GM15510 (cell line): ENCODE results near the gene ID3.

Experiments
- POLR2A ChIP-seq: IDR thresholded peaks from 3 replicates; pipeline ENCODE4 v1.6.1; 2011; ENCODE audit warnings: borderline replicate concordance; ENCODE audit not compliant: insufficient read length; ENCODE audit errors: extremely low read depth

ID3 gene

DNA sequence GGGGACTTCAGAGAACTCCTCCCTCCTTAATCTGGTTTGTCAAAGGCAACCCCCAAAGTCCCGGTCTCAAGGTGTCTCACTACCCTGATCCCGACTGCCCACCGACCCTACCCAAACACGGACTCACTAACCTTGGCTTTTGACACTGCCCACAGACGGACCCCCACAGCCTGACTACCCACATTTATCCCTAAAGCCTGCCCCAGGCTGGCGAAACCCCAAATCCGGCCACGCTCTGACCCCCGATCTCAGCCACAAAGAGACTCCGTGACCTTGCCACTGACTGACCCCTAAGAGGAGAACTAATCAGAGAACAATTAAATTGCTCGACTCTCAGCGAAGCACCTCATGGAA, 5.2 kb downstream of the ID3 start:
- TF ChIP-seq POLR2A, result no peak

DNA sequence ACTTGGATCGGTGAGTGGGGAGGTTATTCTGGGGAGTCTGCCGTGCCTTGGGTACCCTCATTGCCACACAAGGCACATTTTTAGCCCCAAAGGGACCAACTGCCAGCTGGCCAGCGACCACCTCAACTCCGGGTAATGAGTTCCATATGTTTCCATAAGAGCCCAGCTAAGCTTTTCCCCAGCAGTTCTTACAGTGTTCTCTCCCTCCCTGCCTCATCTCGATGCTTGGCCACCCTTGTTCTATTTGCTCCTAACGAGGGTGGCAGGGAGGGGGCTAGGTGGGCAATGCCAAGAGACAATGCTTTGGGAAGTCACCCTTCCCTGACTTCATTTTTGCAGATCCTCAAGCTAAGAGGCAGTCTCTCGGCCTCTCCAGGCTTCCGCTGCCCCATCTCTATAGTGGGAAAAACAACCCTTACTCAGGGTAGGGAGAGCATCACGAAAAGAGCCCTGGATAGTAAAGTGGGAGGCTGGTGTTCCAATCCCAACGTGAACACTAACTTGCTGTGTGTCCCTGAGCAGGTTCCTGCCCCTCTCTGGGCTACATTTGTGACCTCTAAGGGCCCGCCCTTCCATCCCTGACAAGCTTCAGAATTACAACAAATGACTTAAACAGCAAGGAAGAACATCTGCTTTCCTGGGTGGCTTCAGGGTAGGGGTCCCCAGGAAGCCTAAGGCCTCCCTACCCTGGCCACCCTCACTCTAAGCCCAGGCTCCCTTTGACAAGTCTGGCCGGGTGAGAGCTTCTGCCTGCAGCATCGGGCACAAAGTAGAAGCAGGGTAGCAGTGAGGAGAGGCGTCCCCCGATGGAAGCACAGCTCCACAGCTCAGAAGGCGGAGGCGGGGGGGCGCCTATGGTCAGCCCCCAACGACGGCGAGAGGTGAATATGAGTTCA, 5.8 kb downstream of the ID3 start:
- no peak for TF ChIP-seq POLR2A

DNA sequence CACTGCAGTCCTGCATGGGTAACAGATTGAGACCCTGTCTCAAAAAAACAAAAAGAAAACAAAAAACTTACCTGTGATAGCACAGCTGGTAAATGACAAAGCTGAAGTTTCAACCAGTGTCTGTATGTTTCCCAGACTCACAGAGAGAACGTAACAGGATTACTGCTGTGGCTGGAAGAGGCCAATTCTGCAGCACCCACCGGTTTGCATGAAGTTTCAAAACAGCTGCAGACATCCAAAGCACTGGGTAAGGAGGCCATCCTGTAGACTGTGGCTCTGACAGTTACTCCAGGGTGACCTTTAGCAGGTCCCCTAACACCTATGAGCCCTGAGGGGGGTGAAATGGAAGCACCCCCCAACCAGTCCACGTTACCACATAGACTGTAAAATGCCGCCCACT, 7.5 kb downstream of the ID3 start:
- TF ChIP-seq POLR2A, result no peak

DNA sequence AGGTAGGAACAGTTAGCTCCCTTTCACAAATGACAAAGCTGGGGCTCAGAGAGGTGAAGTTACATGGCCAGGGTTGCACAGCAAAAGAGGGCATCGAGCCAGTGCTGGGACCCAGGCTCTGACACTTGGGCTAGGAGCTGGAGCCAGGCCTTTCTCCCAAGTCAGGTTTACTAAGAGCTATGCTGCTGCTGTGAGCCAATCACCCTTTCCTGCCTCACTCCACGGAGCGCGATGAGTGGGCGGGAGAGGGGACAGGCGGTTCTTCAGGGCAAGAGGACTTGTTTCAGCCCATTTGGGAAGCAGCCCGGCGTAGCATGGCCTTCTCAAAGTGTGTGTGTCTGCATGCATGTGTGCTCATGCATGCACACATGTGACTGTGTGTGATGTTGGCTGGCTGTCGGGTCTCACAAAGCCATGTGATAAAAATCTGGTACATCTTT, 10.6 kb downstream of the ID3 start:
- no peak for TF ChIP-seq POLR2A

DNA sequence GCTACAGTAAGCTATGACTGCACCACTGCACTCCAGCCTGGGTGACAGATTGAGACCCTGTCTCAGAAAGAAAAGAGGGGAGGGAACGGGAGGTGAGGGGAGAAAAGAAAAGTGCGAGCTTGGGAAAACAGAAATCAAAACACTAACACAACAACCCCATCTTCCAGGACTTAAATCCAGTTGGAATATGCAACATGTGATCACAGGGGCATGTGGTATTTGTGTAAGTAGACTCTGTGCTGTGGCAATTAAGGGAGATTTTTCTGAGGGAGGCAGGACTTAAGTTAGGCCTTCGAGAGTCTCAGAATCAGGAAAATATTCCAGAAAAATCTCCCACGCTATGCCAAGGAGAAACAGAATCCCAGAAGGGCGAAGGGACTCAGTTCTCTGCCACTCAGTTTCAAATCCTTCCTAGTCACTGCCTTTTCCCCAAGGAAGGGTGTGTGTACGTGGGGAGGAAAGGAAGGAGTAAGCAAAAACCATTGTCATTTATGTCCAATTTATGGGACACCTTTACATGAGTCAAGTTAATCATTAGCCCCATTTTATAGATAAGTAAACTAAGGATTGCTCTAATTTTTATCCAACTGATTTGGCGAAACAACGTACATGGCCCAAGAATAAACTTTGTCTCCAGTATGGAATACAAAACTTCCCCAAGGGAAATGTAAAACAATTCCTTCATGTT, 12.3 kb downstream of the ID3 start:
- TF ChIP-seq POLR2A, result no peak

DNA sequence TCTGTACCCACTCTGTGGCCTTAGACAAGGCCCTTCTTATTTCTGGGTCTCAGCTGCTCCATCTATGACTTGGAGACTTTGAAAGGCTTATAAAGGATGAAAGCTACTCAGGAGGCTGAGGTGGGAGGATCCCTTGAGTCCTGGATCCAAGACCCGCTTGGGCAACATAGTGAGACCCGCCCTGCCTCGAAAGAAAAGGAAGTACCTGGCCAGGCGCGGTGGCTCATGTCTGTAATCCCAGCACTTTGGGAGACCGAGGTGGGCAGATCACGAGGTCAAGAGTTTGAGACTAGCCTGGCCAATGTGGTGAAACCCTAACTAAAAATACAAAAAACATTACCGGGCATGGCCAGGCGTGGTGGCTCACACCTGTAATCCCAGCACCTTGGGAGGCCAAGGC, 13.4 kb downstream of the ID3 start:
- no peak for TF ChIP-seq POLR2A

DNA sequence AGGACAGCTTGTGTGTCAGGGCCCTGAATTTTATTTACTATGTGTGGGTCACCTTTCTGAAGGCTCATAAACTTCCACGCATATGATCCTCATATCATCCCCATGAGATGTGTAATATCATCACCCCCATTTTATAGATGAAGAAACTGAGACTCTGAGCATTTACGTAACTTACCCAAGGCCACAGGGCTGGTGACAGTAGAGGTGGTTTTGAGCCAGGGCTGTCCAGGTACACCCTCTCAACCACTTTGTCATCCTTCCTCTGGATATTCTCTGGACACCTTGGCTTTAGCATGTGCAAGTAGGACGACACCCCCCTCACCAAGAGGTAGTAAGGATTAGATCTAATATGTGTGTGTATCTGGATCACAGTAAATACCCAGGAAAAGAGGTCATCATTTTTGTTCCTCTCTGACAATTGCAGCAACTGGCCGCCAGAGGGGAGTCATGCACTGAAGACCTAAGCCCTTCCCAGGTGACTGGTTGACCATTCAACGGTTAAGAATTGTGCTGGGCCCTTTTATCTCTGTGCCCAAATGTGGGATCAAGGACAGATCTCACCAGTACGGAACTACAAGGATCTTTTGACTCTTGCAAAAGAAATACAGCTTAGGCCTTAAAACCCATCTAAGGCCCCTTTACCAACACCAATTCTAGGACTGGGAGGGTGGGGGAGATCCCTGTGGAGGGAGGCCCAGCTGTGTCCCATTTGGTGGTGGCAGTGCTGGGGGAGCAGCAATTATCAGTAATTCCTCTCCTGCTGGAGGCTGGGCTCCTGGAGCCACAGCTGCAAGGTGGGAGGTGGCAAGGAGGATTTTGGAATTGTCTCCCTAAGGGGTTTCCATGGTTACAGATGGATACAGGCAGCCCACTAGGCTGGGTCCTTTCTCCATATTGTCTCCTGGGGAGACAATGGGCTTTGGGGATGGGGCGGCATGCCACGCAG, 14.6 kb downstream of the ID3 start:
- TF ChIP-seq POLR2A, result no peak

DNA sequence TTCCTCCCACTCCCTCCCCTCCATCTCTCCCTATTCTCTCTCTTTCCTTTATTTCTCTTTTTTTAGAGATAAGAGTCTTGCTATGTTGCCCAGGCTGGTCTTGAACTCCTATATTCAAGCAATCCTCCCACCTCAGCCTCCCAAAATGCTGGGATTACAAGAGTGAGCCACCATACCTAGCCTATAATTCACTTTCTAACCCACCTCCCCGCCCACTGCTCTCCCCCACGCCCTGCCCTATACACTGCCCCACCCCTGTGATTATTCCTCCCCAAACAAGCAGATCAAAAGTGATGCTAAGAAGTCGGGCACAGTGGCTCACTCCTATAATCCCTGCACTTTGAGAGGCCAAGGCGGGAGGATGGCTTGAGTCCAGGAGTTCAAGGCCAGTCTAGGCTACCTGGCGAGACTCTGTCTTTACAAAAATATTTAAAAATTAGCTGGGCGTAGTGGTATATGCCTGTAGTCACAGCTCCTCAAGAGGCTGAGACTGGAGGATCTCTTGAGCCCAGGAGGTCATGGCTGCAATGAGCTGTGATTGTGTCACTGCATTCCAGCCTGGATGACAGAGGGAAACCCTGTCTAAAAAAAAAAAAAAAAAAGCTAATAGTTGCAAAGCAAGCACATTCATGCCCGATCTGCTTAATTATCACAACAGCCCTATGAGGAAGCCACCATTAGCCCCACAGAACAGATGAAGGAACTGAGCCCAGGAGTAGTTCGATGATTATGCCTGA, 15.4 kb downstream of the ID3 start:
- TF ChIP-seq POLR2A, result no peak

DNA sequence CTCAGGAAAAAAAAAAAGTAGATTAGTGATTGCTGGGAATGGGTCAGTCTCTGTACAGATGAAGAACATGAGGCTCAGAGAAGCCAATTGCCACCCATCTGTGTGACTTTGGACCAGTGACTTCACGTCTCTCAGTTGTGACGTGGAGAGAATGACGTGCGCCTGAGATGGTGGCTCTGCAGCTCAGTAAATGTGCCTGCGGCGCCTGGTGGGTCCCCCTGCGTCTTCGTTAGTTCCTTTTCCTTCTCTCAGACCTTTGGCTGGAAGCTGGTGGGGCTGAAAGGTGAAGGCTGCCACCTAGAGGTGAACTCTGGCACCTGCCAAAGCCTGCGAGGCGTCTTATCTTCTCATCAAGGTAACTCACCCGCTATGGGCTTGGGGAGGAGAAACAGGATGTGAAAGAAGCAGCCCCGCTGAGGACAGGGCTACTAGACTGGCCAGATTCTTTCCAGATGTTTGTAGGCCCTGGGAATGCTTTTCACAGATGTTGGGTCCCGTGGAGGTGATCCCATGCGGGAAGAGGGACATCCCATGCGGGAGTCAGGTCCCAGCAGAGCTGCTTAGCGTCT, 19.5 kb downstream of the ID3 start:
- no peak for TF ChIP-seq POLR2A

DNA sequence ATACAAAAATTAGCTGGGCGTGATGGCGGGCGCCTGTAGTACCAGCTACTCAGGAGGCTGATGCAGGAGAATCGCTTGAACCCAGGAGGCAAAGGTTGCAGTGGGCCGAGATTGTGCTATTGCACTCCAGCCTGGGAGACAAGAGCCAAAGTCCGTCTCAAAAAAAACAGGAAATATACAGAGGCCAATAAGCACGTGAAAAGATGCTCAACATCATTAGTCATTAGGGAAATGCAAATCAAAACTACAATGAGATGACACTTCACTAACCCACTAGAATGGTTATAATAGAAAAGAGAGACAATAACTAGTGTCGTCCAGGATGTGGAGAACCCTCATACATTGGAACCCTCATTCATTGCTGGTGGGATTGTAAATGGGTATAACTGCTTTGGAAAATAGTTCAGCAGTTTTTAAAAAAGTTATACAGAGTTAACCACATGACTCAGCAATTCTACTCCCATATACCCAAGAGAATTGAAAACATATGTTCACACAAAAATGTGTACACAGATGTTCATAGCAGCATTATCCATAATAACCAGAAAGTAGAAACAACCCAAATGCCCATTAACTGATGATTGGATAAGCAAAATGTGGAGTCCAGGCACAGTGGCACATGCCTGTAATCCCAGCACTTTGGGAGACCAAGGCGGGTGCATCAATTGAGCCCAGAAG, 21.9 kb downstream of the ID3 start:
- no peak for TF ChIP-seq POLR2A

DNA sequence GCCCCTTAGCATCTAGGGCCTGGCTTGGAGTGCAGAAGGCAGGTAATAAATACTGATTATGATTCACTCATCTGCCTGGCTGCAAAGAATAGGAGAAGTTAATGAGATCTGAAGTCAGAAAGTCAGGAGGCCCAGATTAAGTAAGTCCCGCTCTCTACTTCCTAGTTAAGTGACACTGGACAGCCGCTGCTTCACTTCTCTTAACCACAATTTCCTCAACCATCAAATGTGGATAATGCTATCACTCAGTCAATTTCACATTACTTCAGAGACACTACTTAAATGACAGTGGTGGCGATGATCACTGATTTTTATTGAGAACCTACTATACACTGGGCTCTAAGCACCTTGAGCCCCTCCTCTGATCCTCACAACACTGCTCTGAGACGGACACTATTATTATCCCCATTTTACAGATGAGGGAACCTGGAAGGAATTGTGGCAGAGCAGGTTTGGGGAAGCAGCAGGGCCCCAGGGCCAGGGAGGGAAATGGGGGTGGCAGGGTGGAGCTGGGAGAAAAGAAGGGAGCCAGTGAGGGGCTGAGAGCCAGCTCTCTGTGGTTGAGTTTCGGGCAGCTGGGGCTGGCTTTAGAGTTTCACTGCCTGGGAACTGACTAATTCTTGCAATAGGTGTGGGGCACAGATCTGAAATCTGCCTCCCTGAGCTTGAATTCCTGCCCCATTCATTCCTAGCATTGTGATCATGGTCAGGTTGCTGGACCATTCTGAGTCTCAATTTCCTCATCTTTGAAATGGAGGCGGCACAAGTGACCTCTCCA, 25.9 kb downstream of the ID3 start:
- TF ChIP-seq POLR2A, result no peak

DNA sequence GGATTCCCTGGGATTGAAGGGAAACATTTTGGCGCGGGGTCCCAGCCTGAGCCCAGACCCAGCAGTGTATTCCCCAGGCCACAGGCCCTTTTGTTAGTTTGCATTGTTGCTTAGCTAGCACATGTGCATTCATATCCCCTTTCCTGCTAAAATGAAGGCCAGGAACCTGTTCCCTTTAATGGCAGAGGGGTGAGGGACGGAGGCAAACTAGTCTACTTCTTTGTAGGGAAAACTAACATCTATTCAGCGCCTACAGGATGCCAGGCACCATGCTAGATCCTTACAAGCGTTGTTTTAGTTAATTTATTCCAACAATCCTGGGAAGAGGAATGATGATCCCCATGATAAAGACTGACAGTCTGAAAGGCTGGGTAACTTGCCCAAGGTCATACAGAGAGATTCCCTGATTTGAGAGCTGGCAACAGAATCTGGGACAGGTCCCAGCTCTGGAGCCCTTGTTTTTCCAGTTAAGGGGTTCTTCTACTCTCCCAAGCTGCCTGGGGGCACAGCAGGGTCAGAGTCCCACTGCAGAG, 27.7 kb downstream of the ID3 start:
- TF ChIP-seq POLR2A, result no peak
